Activated CD4-positive, alpha-beta memory T cell treated with anti-CD3 and anti-CD28 coated beads, Interleukin-2, amount 10 ng/mL, durations not matched to agents 7 days and 5 days (primary cell): ENCODE data around the gene KIRREL3. TPM values are rescaled to one million over a fixed set of nuclear protein-coding genes. Genes with fewer than 3 reads are reported as not detected.

Source experiments
- CTCF ChIA-PET: fragments of 350-600 bp; sonication (Branson Sonifier 250); formaldehyde crosslinking; loops from one replicate; lab custom pipeline; 2021; ENCODE audit warnings: antibody characterized with exemption, inconsistent platforms; lab: Charles Lee
- POLR2A ChIA-PET: fragments of 350-600 bp; sonication (Branson Sonifier 250); formaldehyde crosslinking; loops from one replicate; lab custom pipeline; 2021; ENCODE audit warnings: antibody characterized with exemption; lab: Charles Lee
- DNase-seq: peaks from one replicate; pipeline ENCODE4 v3.0.0-alpha.2; 2020
- H3K27ac Mint-ChIP-seq: one replicate; pipeline ENCODE4 v1.8.0; 2021; ENCODE audit warnings: mild to moderate bottlenecking, mixed read lengths
- H3K27me3 Mint-ChIP-seq: one replicate; pipeline ENCODE4 v1.8.0; 2021; ENCODE audit warnings: mixed read lengths
- H3K36me3 Mint-ChIP-seq: one replicate; pipeline ENCODE4 v1.8.0; 2021; ENCODE audit warnings: low read depth, mixed read lengths
- H3K4me1 Mint-ChIP-seq: one replicate; pipeline ENCODE4 v1.8.0; 2021; ENCODE audit warnings: mixed read lengths
- H3K4me3 Mint-ChIP-seq: one replicate; pipeline ENCODE4 v1.8.0; 2021; ENCODE audit warnings: mild to moderate bottlenecking, mixed read lengths
- H3K9me3 Mint-ChIP-seq: one replicate; pipeline ENCODE4 v1.8.0; 2021; ENCODE audit warnings: mixed read lengths
- total RNA-seq, 2 experiments: library from RNA; stranded (reverse); gene quantifications; one replicate each; pipeline ENCODE4 v1.2.3, GENCODE V29; 2021

The KIRREL3 gene
- total RNA-seq, 2 experiments from 2014 or later: not detected

GRCh38 chr11:126938718-126939117, 61.9 kb downstream of the KIRREL3 start:
- no peaks in the 10 kb centered on the region for H3K9me3 Mint-ChIP-seq
- CTCF ChIA-PET: no interaction called here
- no peak overlapping the region for H3K27ac Mint-ChIP-seq
- POLR2A ChIA-PET: no interaction called here
- no peaks in the 10 kb centered on the region for H3K27me3 Mint-ChIP-seq
- H3K4me3 Mint-ChIP-seq: no peak overlapping the region
- DNase-seq: no peak
- no peaks in the 10 kb centered on the region for H3K4me1 Mint-ChIP-seq
- H3K36me3 Mint-ChIP-seq: no peaks in the 10 kb centered on the region

- Mint-ChIP-seq H3K36me3 (no peaks in the 10 kb centered on the region), H3K27ac (no peak overlapping the region), H3K4me1 (no peaks in the 10 kb centered on the region), H3K9me3 (no peaks in the 10 kb centered on the region), H3K4me3 (no peak overlapping the region), H3K27me3 (no peaks in the 10 kb centered on the region)
- POLR2A ChIA-PET: no interaction called here
- DNase-seq: no peak
- CTCF ChIA-PET: no interaction called here
These were observed 70.3 kb downstream of the KIRREL3 start for GRCh38 chr11:126930091-126930841.

GRCh38 chr11:126929179-126930061, 71.2 kb downstream of the KIRREL3 start:
- Mint-ChIP-seq H3K4me1 (no peaks in the 10 kb centered on the region), H3K27ac (no peak overlapping the region), H3K36me3 (no peaks in the 10 kb centered on the region), H3K9me3 (no peaks in the 10 kb centered on the region), H3K27me3 (no peaks in the 10 kb centered on the region), H3K4me3 (no peak overlapping the region)
- DNase-seq: no peak
- ChIA-PET CTCF (no interaction called here), POLR2A (no interaction called here)

- no peak overlapping the region for H3K27ac Mint-ChIP-seq
- ChIA-PET CTCF (no interaction called here), POLR2A (no interaction called here)
- H3K9me3 Mint-ChIP-seq: no peaks in the 10 kb centered on the region
- no peaks in the 10 kb centered on the region for H3K27me3 Mint-ChIP-seq
- H3K36me3 Mint-ChIP-seq: no peaks in the 10 kb centered on the region
- no peak for DNase-seq
- H3K4me1 Mint-ChIP-seq: no peaks in the 10 kb centered on the region
- H3K4me3 Mint-ChIP-seq: no peak overlapping the region
These were observed 72.9 kb downstream of the KIRREL3 start for GRCh38 chr11:126927623-126928022.

- no peak for DNase-seq
- Mint-ChIP-seq H3K27ac (no peak overlapping the region), H3K27me3 (no peaks in the 10 kb centered on the region), H3K36me3 (no peaks in the 10 kb centered on the region), H3K9me3 (no peaks in the 10 kb centered on the region), H3K4me1 (no peaks in the 10 kb centered on the region), H3K4me3 (no peak overlapping the region)
- CTCF ChIA-PET: no interaction called here
- POLR2A ChIA-PET: no interaction called here
These were observed 74.2 kb downstream of the KIRREL3 start for GRCh38 chr11:126926376-126926791.

- H3K27me3 Mint-ChIP-seq: no peaks in the 10 kb centered on the region
- no peak overlapping the region for H3K27ac Mint-ChIP-seq
- ChIA-PET POLR2A (no interaction called here), CTCF (no interaction called here)
- no peaks in the 10 kb centered on the region for H3K36me3 Mint-ChIP-seq
- H3K9me3 Mint-ChIP-seq: no peaks in the 10 kb centered on the region
- H3K4me3 Mint-ChIP-seq: no peak overlapping the region
- DNase-seq: no peak
- no peaks in the 10 kb centered on the region for H3K4me1 Mint-ChIP-seq
These were observed 75.1 kb downstream of the KIRREL3 start for GRCh38 chr11:126925321-126926093.

- Mint-ChIP-seq H3K9me3 (no peaks in the 10 kb centered on the region), H3K27ac (no peak overlapping the region), H3K27me3 (no peaks in the 10 kb centered on the region), H3K4me1 (no peaks in the 10 kb centered on the region), H3K4me3 (no peak overlapping the region), H3K36me3 (no peaks in the 10 kb centered on the region)
- ChIA-PET CTCF (no interaction called here), POLR2A (no interaction called here)
- DNase-seq: no peak
These were observed 76.1 kb downstream of the KIRREL3 start for GRCh38 chr11:126924376-126925040.

- Mint-ChIP-seq H3K27ac (no peak overlapping the region), H3K4me1 (no peaks in the 10 kb centered on the region), H3K4me3 (no peak overlapping the region), H3K27me3 (no peaks in the 10 kb centered on the region), H3K9me3 (no peaks in the 10 kb centered on the region), H3K36me3 (no peaks in the 10 kb centered on the region)
- ChIA-PET POLR2A (no interaction called here), CTCF (no interaction called here)
- DNase-seq: no peak
These were observed 79.7 kb downstream of the KIRREL3 start for GRCh38 chr11:126920833-126921232.

GRCh38 chr11:126919147-126919823, 81.3 kb downstream of the KIRREL3 start:
- CTCF ChIA-PET: no interaction called here

GRCh38 chr11:126918556-126918955, 82.0 kb downstream of the KIRREL3 start:
- no peaks in the 10 kb centered on the region for H3K4me1 Mint-ChIP-seq
- CTCF ChIA-PET: no interaction called here
- no peak overlapping the region for H3K27ac Mint-ChIP-seq

More at GRCh38 chr11:126919147-126919823, 81.3 kb downstream of the KIRREL3 start:
- Mint-ChIP-seq H3K4me1 (no peaks in the 10 kb centered on the region), H3K4me3 (no peak overlapping the region), H3K36me3 (no peaks in the 10 kb centered on the region), H3K9me3 (no peaks in the 10 kb centered on the region), H3K27ac (no peak overlapping the region), H3K27me3 (no peaks in the 10 kb centered on the region)
- POLR2A ChIA-PET: no interaction called here
- DNase-seq: no peak

GRCh38 chr11:126917531-126918204, 82.9 kb downstream of the KIRREL3 start:
- DNase-seq: no peak
- Mint-ChIP-seq H3K9me3 (no peaks in the 10 kb centered on the region), H3K27me3 (no peaks in the 10 kb centered on the region), H3K4me1 (no peaks in the 10 kb centered on the region), H3K4me3 (no peak overlapping the region), H3K36me3 (no peaks in the 10 kb centered on the region), H3K27ac (no peak overlapping the region)
- ChIA-PET POLR2A (no interaction called here), CTCF (no interaction called here)

More at GRCh38 chr11:126918556-126918955, 82.0 kb downstream of the KIRREL3 start:
- Mint-ChIP-seq H3K9me3 (no peaks in the 10 kb centered on the region), H3K27me3 (no peaks in the 10 kb centered on the region), H3K36me3 (no peaks in the 10 kb centered on the region), H3K4me3 (no peak overlapping the region)
- DNase-seq: no peak
- POLR2A ChIA-PET: no interaction called here

GRCh38 chr11:126915430-126915829, 85.1 kb downstream of the KIRREL3 start:
- H3K4me3 Mint-ChIP-seq: no peak overlapping the region
- H3K4me1 Mint-ChIP-seq: no peaks in the 10 kb centered on the region
- POLR2A ChIA-PET: no interaction called here
- peaks cover 3% of the 10 kb centered on the region for H3K9me3 Mint-ChIP-seq
- CTCF ChIA-PET: no interaction called here
- no peak for DNase-seq
- no peak overlapping the region for H3K27ac Mint-ChIP-seq
- no peaks in the 10 kb centered on the region for H3K36me3 Mint-ChIP-seq
- peaks cover 2% of the 10 kb centered on the region for H3K27me3 Mint-ChIP-seq
